Osteocyte (in vitro differentiated cells): ENCODE measurements around the gene GPR157. TPM values are rescaled to one million over a fixed set of nuclear protein-coding genes. Genes with fewer than 3 reads are reported as not detected.
"Not testable (repeated sequence)": the region's sequence is repeated elsewhere in the genome, so short reads cannot be mapped to it uniquely, and the experiment has no call there.

ENCODE experiments used
- DNase-seq: peaks from one replicate; pipeline ENCODE4 v3.0.0; 2021; ENCODE audit warnings: mixed read lengths; ENCODE audit not compliant: unreplicated experiment; ENCODE audit errors: extremely low spot score
- H3K27ac Mint-ChIP-seq: one replicate; pipeline ENCODE4 v1.8.0; 2021; ENCODE audit warnings: mild to moderate bottlenecking, mixed read lengths; ENCODE audit not compliant: unreplicated experiment
- H3K27me3 Mint-ChIP-seq: one replicate; pipeline ENCODE4 v1.8.0; 2021; ENCODE audit warnings: mixed read lengths; ENCODE audit not compliant: unreplicated experiment
- H3K36me3 Mint-ChIP-seq: one replicate; pipeline ENCODE4 v1.8.0; 2021; ENCODE audit warnings: mixed read lengths; ENCODE audit not compliant: unreplicated experiment
- H3K4me1 Mint-ChIP-seq: one replicate; pipeline ENCODE4 v1.8.0; 2021; ENCODE audit warnings: mixed read lengths; ENCODE audit not compliant: unreplicated experiment
- H3K4me3 Mint-ChIP-seq: one replicate; pipeline ENCODE4 v1.8.0; 2021; ENCODE audit warnings: mild to moderate bottlenecking, moderate library complexity, mixed read lengths; ENCODE audit not compliant: unreplicated experiment
- H3K9me3 Mint-ChIP-seq: one replicate; pipeline ENCODE4 v1.8.0; 2021; ENCODE audit warnings: mixed read lengths; ENCODE audit not compliant: unreplicated experiment
- CTCF ChIP-seq: fragments of 200-600 bp; sonication (generic); IDR thresholded peaks from 2 replicates; pipeline ENCODE4 v1.5.0; 2021; ENCODE audit warnings: antibody characterized with exemption, mild to moderate bottlenecking, moderate library complexity
- total RNA-seq: library from RNA; stranded (reverse); gene quantifications from 2 replicates; pipeline ENCODE4 v1.2.1, GENCODE V29; 2021

Gene GPR157
- total RNA-seq, 1 donor from 2014 or later: 4.1 TPM

- Mint-ChIP-seq H3K4me3 (peak overlapping the region; percentile 73), H3K36me3 (no peaks in the 10 kb centered on the region), H3K9me3 (no peaks in the 10 kb centered on the region), H3K4me1 (peaks cover 12% of the 10 kb centered on the region), H3K27ac (no peak overlapping the region), H3K27me3 (peaks cover 12% of the 10 kb centered on the region)
- no peak for DNase-seq
- no peak for TF ChIP-seq CTCF
These were observed 759 bp downstream of the GPR157 start for GRCh38 chr1:9128166-9128519.

GRCh38 chr1:9127395-9128165 is 1.3 kb downstream of the GPR157 start:
- Mint-ChIP-seq H3K27ac (no peak overlapping the region), H3K4me1 (peaks cover 12% of the 10 kb centered on the region), H3K36me3 (no peaks in the 10 kb centered on the region), H3K4me3 (peak overlapping the region; percentile 73), H3K9me3 (no peaks in the 10 kb centered on the region), H3K27me3 (peaks cover 12% of the 10 kb centered on the region)
- no peak for TF ChIP-seq CTCF
- no peak for DNase-seq

- Mint-ChIP-seq H3K4me1 (peaks cover 12% of the 10 kb centered on the region), H3K9me3 (no peaks in the 10 kb centered on the region), H3K27me3 (peaks cover 5% of the 10 kb centered on the region), H3K36me3 (no peaks in the 10 kb centered on the region), H3K4me3 (no peak overlapping the region), H3K27ac (no peak overlapping the region)
- DNase-seq: no peak
- no peak for TF ChIP-seq CTCF
These were observed 2.4 kb downstream of the GPR157 start for GRCh38 chr1:9126511-9126910.

GRCh38 chr1:9125847-9126246 is 3.1 kb downstream of the GPR157 start:
- not testable (repeated sequence) for H3K27me3 Mint-ChIP-seq, DNase-seq, H3K27ac Mint-ChIP-seq, H3K36me3 Mint-ChIP-seq, H3K9me3 Mint-ChIP-seq, H3K4me3 Mint-ChIP-seq
- peaks cover 12% of the 10 kb centered on the region for H3K4me1 Mint-ChIP-seq

GRCh38 chr1:9125325-9125724 is 3.6 kb downstream of the GPR157 start:
- no peak overlapping the region for H3K27ac Mint-ChIP-seq

GRCh38 chr1:9124389-9124788 is 4.5 kb downstream of the GPR157 start:
- not testable (repeated sequence) for H3K4me1 Mint-ChIP-seq, H3K4me3 Mint-ChIP-seq

More at GRCh38 chr1:9125325-9125724, 3.6 kb downstream of the GPR157 start:
- Mint-ChIP-seq H3K27me3 (peaks cover 5% of the 10 kb centered on the region), H3K4me3 (no peak overlapping the region), H3K9me3 (no peaks in the 10 kb centered on the region), H3K36me3 (no peaks in the 10 kb centered on the region), H3K4me1 (peaks cover 12% of the 10 kb centered on the region)
- no peak for TF ChIP-seq CTCF
- no peak for DNase-seq

GRCh38 chr1:9123665-9124064 is 5.2 kb downstream of the GPR157 start:
- not testable (repeated sequence) for H3K27ac Mint-ChIP-seq, H3K4me1 Mint-ChIP-seq

More at GRCh38 chr1:9124389-9124788, 4.5 kb downstream of the GPR157 start:
- not testable (repeated sequence) for H3K27me3 Mint-ChIP-seq, H3K36me3 Mint-ChIP-seq, DNase-seq, H3K27ac Mint-ChIP-seq, H3K9me3 Mint-ChIP-seq

More at GRCh38 chr1:9123665-9124064, 5.2 kb downstream of the GPR157 start:
- not testable (repeated sequence) for H3K4me3 Mint-ChIP-seq, DNase-seq, H3K27me3 Mint-ChIP-seq, H3K9me3 Mint-ChIP-seq, H3K36me3 Mint-ChIP-seq
